SJSA1 (cell line): ENCODE data around the gene MME. TPM values are rescaled to one million over a fixed set of nuclear protein-coding genes. Genes with fewer than 3 reads are reported as not detected.

Experiments
- DNase-seq, 2 experiments: peaks; one replicate each; pipeline ENCODE4 v3.0.0-alpha.2; 2015 to 2020; ENCODE audit warnings: low spot score in 2 of 2, low read depth in 1 of 2
- H3K27ac ChIP-seq: fragments of 250-450 bp; sonication (Bioruptor Pico); 2 replicates; pipeline ENCODE4 v1.5.1; 2020; ENCODE audit warnings: mild to moderate bottlenecking, moderate library complexity
- H3K27me3 ChIP-seq: fragments of 250-450 bp; sonication (Bioruptor Pico); replicated peaks from 2 replicates; pipeline ENCODE4 v1.5.1; 2020; ENCODE audit warnings: mild to moderate bottlenecking, moderate library complexity
- H3K36me3 ChIP-seq: fragments of 250-450 bp; sonication (Bioruptor Pico); 2 replicates; pipeline ENCODE4 v1.5.1; 2020; ENCODE audit warnings: mild to moderate bottlenecking
- H3K4me1 ChIP-seq: fragments of 250-450 bp; sonication (Bioruptor Pico); replicated peaks from 2 replicates; pipeline ENCODE4 v1.6.1; 2021; ENCODE audit warnings: mild to moderate bottlenecking
- H3K4me3 ChIP-seq: fragments of 250-450 bp; sonication (Bioruptor Pico); 2 replicates; pipeline ENCODE4 v1.5.1; 2020; ENCODE audit warnings: mild to moderate bottlenecking
- H3K9me3 ChIP-seq: fragments of 250-450 bp; sonication (Bioruptor Pico); replicated peaks from 2 replicates; pipeline ENCODE4 v1.5.1; 2020; ENCODE audit warnings: mild to moderate bottlenecking
- total RNA-seq: library from RNA; depleted of rRNA; stranded (reverse); fragments of >200 nt; shearing (Covaris generic); gene quantifications from 2 replicates; pipeline ENCODE4 v1.2.3, GENCODE V29; 2014

The MME gene
- total RNA-seq, 1 experiment from 2014 or later = 19.1 TPM

DNA sequence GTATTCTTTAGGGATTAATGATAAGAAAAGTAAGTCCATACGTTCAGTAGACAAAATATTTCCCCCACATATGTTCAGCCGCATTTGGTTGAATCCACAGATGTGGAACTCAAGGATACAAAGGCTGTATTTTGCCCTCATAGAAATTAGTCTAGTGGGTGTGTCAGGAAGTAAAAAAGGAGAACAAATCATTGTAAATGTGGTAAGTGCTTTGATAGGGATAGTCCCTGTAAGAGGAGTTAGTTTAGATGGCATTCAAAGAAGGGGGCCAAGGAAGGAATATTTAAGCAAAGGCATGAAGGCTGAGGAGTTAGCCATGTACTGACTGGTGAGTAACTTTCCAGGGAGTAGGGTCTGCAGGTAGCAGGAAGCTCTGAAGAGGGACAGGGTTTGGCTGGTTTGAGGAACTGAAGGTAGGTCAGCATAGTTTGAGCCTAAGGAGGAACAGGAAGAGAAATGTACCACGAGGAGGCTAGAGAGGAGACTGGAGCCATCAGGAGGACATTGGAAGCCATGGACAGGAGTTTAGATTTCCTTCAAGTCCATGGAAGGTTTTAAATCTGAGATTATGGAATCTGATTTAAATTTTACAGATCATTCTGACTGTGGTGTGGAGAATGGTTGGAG lies 98.8 kb downstream of the MME start:
- Histone ChIP-seq H3K4me3 (no peak overlapping the region), H3K9me3 (no peaks in the 10 kb centered on the region), H3K4me1 (no peaks in the 10 kb centered on the region), H3K27me3 (no peaks in the 10 kb centered on the region), H3K27ac (no peak overlapping the region), H3K36me3 (no peaks in the 10 kb centered on the region)
- DNase-seq = no peak

DNA sequence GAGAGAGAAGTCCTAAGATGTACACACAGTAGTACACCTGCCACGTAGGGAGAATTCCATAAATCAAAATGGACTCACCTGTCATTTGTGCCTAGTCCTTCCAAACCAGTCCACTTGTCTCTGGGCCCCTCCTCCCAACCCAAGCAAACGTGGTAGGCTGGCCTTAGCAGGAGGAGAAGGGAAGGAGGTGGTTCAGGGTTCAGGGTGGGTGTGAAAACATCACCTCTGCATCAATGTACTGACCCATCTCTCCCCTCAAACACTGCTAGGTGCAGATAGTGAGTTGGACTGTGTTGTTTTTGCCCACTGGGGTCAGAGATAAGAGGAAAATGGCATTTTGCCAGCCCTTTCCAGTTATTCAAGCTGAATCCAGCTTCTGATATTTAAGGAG lies 99.3 kb downstream of the MME start:
- Histone ChIP-seq H3K4me3 (no peak overlapping the region), H3K36me3 (no peaks in the 10 kb centered on the region), H3K4me1 (no peaks in the 10 kb centered on the region), H3K27me3 (no peaks in the 10 kb centered on the region), H3K27ac (no peak overlapping the region), H3K9me3 (no peaks in the 10 kb centered on the region)
- no peak for DNase-seq

DNA sequence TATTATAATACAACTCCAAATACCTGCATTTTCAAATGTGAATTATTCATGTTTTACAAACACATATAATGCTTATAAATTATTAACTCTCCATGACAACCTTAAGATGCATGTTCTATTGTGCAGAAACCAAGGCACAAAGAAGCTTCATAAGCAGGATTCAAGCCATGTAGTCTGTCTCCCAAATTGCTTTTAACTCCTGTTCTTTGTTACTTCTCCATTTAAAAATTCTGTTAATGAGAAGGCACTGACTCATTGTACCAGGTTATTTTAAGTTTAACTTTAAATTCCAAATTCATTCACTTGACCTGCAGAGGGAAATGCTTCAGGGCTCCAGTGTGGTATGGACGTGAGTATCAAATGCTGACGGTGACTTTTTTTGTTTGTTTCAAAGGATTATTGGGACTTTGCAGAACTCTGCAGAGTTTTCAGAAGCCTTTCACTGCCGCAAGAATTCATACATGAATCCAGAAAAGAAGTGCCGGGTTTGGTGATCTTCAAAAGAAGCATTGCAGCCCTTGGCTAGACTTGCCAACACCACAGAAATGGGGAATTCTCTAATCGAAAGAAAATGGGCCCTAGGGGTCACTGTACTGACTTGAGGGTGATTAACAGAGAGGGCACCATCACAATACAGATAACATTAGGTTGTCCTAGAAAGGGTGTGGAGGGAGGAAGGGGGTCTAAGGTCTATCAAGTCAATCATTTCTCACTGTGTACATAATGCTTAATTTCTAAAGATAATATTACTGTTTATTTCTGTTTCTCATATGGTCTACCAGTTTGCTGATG lies 100.0 kb downstream of the MME start:
- Histone ChIP-seq H3K27me3 (no peaks in the 10 kb centered on the region), H3K27ac (no peak overlapping the region), H3K9me3 (no peaks in the 10 kb centered on the region), H3K4me1 (no peaks in the 10 kb centered on the region), H3K4me3 (no peak overlapping the region), H3K36me3 (no peaks in the 10 kb centered on the region)
- no peak for DNase-seq

DNA sequence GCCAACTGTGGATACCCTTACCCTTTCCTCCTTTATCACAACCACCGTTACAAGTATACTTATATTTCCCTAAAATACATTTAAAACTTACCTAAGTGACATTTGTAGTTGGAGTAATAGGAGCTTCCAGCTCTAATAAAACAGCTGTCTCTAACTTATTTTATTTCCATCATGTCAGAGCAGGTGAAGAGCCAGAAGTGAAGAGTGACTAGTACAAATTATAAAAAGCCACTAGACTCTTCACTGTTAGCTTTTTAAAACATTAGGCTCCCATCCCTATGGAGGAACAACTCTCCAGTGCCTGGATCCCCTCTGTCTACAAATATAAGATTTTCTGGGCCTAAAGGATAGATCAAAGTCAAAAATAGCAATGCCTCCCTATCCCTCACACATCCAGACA lies 102.3 kb downstream of the MME start:
- DNase-seq = no peak

DNA sequence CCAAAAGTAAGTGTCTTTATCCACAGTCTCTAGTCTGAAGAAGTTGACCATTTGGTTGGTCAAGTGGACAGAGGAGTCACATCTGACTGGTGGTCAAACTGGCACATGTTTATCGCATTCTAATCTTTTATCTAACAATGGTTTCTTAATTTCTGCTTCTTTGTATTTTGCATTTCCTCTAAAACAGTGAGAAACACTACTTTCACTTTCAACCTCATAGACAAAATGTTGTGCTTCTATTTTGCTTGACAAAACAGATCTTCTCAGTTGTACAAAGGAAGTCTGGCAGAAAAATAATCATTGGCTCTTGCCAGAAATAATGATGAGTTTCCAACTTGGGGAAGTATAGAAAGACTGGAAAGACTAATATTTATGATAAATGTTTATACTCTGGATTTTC lies 103.9 kb downstream of the MME start:
- Histone ChIP-seq H3K4me3 (no peak overlapping the region), H3K4me1 (no peaks in the 10 kb centered on the region), H3K27ac (no peak overlapping the region), H3K36me3 (no peaks in the 10 kb centered on the region), H3K27me3 (no peaks in the 10 kb centered on the region), H3K9me3 (no peaks in the 10 kb centered on the region)
- no peak for DNase-seq

More for the DNA sequence above, 102.3 kb downstream of the MME start:
- H3K9me3 ChIP-seq = no peaks in the 10 kb centered on the region
- no peak overlapping the region for H3K4me3 ChIP-seq
- no peak overlapping the region for H3K27ac ChIP-seq
- no peaks in the 10 kb centered on the region for H3K36me3 ChIP-seq
- H3K4me1 ChIP-seq = no peaks in the 10 kb centered on the region
- H3K27me3 ChIP-seq = no peaks in the 10 kb centered on the region

DNA sequence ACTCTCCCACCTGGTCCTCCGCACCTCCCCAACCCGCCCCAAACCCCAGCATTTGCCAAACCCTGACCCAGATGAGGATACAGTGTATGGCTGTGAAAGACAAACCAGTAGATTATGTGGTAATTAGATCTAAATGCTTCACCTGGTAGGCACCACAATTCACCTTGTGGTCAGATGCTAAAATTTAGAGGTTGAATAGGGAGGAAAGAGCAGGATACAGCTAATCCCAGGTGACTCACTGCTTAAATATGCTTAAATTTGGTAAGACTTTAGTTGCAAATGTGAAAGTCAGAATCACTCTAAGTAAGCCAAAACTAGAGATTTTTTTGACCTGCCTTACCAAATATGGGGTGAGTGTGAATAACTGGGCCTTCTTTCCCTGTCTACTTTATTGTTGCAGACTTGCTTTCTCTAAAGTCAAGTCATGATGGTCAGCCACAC lies 105.5 kb downstream of the MME start:
- H3K36me3 ChIP-seq = no peaks in the 10 kb centered on the region
- no peak overlapping the region for H3K4me3 ChIP-seq
- no peaks in the 10 kb centered on the region for H3K4me1 ChIP-seq
- H3K27ac ChIP-seq = no peak overlapping the region
- H3K9me3 ChIP-seq = no peaks in the 10 kb centered on the region
- H3K27me3 ChIP-seq = no peaks in the 10 kb centered on the region
- DNase-seq = no peak

DNA sequence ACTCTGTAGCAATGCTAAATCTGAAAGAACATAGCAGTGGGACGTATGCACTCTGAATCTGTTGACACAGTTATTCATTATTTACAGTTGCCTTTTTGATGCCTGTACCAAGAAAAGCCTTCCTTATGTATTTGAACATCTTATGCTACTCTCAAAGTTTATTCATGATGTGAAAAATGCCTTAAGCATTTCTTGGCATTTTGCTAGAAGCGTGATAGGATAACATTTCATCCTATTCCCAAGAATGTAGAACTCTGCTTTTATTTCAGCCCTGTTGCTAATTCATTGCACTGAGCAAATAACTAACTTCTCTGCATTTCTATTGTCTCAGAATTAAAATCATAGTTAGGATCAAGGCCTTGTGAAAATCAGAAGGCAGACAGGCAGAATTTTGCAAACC lies 107.9 kb downstream of the MME start:
- no peaks in the 10 kb centered on the region for H3K36me3 ChIP-seq
- no peaks in the 10 kb centered on the region for H3K9me3 ChIP-seq
- DNase-seq = no peak
- no peak overlapping the region for H3K4me3 ChIP-seq
- no peak overlapping the region for H3K27ac ChIP-seq
- no peaks in the 10 kb centered on the region; the same call in 1 of the 2 replicates for H3K27me3 ChIP-seq
- H3K4me1 ChIP-seq = no peaks in the 10 kb centered on the region

DNA sequence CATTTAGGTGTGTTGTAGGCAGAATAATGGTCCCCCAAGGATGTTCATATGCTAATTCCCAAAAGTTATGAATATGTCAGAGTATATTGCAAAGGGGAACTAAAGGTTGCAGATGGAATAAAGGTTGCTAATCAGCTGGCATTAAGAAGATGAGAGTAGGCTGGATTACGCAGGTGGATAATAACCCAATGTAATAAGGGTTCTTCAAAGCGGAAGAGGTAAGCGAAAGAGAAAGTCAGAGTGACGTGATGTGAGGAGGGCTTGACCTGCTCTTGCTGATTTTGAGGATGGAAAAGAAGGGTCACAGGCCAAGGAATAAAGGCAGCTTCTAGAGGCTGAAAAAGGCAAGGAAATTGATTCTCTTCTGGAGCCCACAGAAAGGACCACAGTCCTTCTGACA lies 109.4 kb downstream of the MME start:
- no peak for DNase-seq
- Histone ChIP-seq H3K27ac (no peak overlapping the region), H3K36me3 (no peaks in the 10 kb centered on the region), H3K27me3 (no peaks in the 10 kb centered on the region; the same call in 1 of the 2 replicates), H3K9me3 (no peaks in the 10 kb centered on the region), H3K4me3 (no peak overlapping the region), H3K4me1 (no peaks in the 10 kb centered on the region)

DNA sequence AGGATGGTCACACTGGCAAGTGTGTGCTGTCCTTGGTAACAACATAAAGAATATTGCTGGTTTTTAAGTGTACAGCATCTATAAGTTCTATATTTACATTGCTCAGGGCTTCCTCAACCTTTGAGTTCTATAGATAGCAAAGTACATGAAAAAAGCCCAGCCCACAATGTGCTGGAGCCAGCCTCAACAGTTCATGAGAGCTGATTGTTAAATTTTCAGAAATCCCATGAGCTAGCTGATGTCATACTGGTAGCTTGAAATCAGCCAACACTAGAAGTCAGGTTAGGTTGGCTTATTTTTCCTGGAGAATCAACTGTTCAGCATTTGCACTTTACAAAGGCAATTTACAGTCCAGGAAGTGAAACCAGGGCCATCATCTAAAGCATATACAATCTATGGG lies 110.6 kb downstream of the MME start:
- Histone ChIP-seq H3K4me1 (no peaks in the 10 kb centered on the region), H3K4me3 (no peak overlapping the region), H3K36me3 (no peaks in the 10 kb centered on the region), H3K27ac (no peak overlapping the region), H3K9me3 (no peaks in the 10 kb centered on the region), H3K27me3 (no peaks in the 10 kb centered on the region; the same call in 1 of the 2 replicates)
- no peak for DNase-seq

DNA sequence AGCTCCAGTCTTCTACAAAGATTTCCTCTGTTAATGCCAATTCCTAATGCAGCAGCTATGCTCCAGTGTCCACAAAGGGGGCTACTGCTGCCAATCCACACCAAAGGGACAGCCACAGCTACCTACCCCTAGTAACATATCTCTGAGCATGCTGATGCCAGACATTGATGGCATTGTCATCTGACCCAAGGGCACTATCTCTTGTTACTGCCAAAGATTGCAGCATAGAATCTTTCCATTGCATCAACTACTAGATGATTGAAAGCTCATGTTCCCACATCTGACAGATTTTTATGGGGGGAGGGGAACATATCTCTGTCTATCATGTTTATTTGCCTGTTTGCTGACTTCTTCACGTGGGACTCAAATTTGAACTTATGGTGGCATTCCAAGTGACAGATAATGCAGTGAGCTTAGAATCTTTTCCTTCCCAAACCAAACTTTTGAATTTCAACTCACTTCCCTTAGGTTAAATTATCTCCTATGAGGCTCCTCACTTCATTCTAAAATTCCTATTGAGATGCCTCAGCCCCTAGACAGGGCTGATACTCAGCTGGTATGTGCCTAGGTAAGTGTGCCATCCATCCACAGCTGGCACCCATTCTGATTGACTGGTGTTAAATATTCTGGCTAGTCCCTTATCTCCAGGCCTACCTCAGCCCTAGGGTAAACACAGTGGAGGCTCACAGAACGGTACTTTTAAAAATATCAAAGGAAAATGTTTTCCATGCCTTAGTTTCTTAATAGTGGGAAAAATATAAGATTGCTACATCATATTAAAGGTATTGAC lies 113.0 kb downstream of the MME start:
- Histone ChIP-seq H3K9me3 (no peaks in the 10 kb centered on the region), H3K4me3 (no peak overlapping the region), H3K27ac (no peak overlapping the region), H3K27me3 (no peaks in the 10 kb centered on the region; the same call in 1 of the 2 replicates), H3K4me1 (no peaks in the 10 kb centered on the region), H3K36me3 (no peaks in the 10 kb centered on the region)
- no peak for DNase-seq

DNA sequence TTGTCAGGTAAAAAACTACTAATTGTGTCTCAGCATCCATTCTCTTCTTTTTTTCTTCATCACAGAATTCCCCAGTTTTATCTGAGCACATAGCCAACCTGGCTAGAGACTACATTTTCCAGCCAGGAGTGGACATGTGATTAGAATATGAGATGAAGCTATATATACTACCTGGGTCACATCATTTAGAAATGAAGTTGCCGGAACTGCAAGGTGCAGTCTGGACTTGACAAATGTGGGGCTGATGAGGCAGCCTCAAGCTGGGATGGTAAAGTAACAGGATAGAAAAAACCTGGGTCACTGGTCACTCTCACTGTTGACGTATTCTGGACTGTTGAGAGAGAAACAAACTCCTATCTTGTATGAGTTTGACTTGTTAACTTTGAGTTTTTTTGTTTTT lies 113.7 kb downstream of the MME start:
- Histone ChIP-seq H3K36me3 (no peaks in the 10 kb centered on the region), H3K27me3 (no peaks in the 10 kb centered on the region; the same call in 1 of the 2 replicates), H3K4me1 (no peaks in the 10 kb centered on the region), H3K27ac (no peak overlapping the region), H3K9me3 (no peaks in the 10 kb centered on the region), H3K4me3 (no peak overlapping the region)
- DNase-seq = no peak

DNA sequence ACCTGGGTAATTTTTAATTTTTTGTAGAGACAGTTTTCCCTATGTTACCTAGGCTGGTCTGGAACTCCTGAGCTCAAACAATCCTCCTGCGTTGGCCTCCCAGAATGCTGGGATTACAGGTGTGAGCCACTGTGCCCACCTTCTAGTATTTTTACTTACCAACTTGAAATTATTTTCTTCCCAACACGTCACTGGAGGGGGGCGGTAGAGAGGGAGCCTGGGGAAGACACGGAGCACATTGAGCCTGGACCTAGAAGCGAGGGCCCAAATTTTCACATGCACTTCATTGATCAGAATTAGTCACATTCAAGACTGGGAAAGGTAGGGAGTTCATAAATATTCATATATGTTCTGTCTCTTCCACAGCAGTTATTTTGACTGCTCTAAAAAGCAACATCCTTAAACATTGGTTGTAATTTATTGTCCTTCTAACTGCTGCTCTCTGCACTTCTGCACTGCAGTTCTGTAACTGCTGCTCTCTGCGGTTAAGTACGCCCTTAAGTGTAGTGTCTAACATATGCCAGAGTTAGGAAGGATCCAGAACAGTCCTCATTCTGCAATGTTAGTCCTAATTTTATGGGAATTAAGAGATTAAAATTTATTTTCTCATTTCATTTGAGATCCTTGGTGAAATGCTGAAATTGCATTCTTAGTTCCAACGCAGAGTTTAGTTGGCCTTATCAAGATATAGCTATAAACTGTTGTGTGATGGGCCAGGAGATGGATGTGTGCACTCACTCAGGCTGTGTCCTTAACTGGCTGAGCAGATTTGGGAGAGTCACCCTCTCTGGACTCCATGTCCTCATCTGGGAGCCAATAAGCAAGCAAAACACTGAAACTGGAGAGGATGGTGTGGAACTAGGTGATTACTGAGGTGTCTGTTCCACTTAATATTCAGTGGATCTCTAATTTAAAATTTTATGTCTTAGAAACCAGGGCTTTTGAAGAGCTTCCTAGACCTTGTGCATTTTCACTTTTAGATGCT lies 115.1 kb downstream of the MME start:
- H3K4me3 ChIP-seq = no peak overlapping the region
- no peaks in the 10 kb centered on the region for H3K4me1 ChIP-seq
- H3K9me3 ChIP-seq = no peaks in the 10 kb centered on the region
- no peaks in the 10 kb centered on the region for H3K36me3 ChIP-seq
- no peak for DNase-seq
- H3K27ac ChIP-seq = no peak overlapping the region
- H3K27me3 ChIP-seq = no peaks in the 10 kb centered on the region; the same call in 1 of the 2 replicates
